GM18519 (cell line): ENCODE measurements around the gene INPP5A.
"Not testable (repeated sequence)": the region's sequence is repeated elsewhere in the genome, so short reads cannot be mapped to it uniquely, and the experiment has no call there.

Source experiments
- ATAC-seq: cut with Tn5 transposase; IDR thresholded peaks from one replicate; pipeline ENCODE4 v1.9.1; 2021; ENCODE audit warnings: mild to moderate bottlenecking, moderate library complexity; ENCODE audit not compliant: unreplicated experiment, low FRiP score

INPP5A gene

DNA sequence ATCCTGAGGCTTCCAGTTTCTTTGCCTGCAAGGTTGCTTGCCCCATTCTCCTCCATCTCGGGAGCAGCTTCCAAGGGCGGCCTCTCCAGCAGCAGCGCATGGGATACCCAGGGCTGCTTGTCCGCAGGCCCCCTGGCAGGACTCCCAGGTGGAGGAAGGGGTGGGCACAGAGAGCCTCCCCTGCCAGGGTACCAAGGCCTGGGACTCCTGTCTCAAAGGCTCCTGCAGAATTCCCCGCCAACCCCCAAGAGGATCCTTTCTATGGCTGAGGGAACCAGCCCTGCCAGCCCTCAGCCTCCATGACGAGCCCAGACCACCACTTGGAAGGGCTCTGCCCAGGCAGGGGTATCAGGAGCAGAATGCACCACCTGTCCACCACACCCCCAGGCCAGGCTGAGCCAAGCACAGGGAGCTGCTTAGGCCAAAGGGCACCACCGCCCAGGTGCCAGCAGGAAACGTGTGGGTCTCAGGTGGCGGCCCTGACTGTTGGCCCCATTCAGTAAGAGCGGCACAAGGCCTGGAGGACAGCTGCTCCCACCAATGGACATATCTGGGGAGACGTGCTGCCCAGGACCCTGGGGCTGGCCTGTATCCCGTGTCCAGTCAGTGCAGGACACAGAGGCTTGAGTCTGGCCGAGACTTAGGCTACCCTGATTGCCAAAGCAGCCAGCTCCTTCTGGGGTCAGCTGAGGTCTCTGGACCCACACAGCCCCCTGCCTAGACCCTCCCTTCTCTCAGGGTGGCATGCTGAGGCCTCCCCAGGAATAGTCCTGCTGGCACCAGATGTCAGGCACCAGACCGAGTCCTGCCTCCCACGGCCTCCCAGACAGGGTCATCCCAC is 33.8 kb upstream of the INPP5A start:
- no peak for ATAC-seq

DNA sequence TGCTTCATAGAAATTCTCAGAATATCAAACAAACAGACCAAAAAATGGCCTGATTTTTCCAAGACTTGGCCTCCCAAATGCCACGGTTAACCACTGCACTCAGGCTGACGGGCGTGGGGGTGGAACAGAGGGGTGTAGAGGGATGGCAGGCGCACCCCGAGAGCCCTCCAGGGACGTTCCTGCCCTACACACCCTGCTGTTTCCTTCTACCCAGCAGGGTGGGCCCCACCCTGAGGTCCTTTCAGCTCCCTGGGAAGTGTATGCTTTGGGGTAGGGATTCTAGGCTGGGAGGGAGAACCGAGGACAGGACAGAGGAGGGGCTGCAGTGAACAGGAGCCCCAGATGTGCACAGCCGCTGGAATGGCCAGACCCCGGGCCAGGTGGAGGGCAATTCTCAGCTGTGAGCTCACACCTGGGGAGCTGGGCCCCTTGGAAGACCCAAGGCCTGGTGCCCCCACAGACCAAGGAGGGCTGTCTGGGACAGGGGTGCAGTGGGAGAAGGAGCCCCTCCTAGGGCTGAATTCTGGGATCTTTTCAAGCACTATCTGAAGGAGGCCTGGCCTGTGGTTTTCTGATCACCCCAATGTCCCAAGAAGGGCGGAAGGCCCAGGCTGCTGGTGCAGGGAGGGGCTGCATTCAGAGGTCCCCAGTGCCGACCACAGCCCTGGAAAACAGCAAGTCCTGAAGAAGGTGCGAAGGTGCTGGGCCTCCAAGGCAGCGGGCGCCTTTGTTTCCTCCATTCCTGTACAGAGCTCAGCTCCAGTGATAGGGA is 32.9 kb upstream of the INPP5A start:
- no peak for ATAC-seq

DNA sequence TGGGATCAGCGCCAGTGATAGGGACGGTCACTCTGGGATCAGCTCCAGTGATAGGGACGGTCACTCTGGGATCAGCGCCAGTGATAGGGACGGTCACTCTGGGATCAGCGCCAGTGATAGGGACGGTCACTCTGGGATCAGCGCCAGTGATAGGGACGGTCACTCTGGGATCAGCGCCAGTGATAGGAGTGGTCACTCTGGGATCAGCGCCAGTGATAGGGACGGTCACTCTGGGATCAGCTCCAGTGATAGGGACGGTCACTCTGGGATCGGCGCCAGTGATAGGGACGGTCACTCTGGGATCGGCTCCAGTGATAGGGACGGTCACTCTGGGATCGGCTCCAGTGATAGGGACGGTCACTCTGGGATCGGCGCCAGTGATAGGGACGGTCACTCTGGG is 32.0 kb upstream of the INPP5A start:
- ATAC-seq, result not testable (repeated sequence)

DNA sequence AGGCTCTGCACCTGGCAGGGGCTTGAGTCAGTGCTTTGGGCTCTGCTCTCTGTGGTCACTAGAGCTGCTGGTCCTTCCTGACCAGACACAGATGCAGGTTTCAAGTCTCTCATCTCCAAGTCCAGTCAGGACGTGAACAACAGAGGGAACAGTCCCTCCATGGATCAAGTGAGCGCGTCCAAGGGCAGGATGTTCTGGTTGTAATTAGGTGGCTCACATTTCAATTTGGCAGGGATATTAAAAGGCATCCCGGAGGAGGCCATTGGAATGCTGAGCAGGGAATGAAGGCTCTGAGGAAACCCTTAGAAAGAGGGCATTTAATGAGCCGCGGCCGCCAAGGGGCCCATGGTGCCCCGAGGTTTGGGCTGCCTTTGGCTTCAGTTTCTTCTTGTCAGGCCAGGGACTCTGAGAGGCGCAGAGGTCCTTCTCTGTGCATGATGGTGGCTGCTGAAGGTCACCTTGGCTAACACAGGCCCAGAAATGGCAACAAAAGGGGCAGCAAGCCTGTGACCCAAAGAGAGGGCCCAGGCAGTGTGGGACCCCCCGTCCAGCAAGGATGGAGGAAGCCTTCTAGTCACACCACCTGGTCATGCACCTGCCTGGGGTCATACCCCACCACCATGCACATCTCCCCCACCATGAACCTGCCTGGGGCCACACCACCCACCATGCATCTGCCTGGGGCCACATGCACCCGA is 30.7 kb upstream of the INPP5A start:
- no peak for ATAC-seq

DNA sequence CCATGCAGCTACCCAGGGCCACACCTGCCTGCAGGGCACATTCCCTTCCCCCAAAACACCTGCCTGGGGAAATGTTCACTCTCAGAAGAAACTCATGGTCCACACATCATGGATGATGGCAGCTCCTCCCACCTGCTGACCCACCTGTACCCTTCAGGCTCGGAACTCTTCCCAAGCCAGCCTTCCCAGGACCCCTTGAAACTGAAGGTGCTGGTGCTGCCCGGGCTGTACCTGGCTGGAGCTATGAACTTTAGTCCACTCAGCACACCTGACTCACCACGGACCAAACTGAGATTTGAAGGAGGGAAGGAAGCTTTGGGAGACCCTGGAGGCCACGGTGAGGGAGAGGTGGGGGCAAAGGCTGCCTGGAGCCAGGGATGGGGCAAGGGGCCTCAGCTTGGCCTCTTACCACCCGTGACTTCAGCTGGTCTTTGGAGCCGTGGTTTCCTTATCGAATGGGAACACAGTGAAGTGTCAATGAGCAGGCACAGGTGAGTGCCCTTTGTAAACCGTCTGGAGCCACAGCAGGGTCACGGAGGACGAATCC is 30.1 kb upstream of the INPP5A start:
- no peak for ATAC-seq

DNA sequence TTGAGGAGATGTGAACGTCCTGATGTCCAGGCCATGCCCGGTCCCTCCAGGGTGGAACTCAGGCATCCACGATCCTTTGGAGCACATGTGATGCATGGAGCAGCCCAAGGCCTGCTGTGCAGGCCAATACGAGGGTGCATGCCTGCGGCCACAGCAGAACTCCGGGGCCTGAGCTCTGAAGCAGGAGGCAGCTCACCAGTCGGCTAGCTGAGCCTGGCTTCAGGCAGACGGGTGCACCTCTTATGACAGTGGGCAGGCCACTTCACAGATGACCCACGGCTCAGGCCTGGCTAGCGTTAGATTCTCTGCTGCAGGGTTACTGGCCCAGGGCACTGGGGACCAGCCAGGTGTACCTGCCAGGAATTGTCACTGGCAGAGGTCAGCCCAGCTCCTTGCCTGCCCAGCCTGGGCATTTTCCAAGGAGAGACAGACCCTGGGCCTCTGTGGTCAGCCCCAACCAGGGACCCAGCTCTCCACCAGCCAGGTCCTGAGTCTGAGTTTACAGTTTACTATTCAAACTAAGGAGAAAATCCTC is 29.6 kb upstream of the INPP5A start:
- ATAC-seq, result no peak

DNA sequence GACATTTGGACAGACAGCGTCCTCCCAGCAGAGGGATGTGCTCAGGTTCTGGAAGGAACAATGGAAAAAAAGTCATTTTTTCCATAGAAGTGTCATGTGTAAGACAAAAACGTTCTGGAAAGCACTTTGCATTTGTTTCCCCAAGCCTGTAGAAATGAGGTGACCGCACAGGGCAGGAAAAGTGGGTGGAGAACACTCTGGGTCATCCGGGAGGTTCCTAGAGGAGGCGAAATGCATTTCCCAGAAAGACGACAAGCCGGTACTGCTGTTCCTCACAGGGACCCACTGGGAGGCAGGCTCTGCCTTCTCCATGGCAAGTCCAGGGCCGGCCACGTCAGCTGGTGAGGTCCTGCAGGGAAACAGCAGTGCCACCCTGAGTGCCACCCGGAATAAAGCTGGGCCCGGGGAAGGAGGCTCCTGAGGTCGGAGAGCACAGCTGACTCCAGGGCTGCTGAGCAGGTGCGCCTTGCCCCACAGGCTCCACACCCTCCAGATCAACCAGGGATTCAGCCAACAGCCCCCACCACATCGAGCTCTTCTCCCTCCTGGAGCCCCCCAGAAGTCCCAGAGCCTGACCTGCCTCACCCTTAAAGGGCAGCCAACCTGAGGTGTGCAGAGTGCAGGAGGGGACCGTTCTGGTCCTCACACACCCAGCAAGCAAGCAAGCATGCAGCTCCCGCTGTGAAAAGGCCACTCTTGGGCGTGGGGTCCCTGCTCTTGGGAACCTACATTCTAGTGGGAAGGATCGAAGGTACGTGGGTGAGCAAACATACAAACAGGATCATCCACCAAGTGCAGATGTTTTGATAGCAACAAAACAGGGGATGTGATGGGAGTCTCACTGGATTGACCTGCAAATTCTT is 28.8 kb upstream of the INPP5A start:
- no peak for ATAC-seq

DNA sequence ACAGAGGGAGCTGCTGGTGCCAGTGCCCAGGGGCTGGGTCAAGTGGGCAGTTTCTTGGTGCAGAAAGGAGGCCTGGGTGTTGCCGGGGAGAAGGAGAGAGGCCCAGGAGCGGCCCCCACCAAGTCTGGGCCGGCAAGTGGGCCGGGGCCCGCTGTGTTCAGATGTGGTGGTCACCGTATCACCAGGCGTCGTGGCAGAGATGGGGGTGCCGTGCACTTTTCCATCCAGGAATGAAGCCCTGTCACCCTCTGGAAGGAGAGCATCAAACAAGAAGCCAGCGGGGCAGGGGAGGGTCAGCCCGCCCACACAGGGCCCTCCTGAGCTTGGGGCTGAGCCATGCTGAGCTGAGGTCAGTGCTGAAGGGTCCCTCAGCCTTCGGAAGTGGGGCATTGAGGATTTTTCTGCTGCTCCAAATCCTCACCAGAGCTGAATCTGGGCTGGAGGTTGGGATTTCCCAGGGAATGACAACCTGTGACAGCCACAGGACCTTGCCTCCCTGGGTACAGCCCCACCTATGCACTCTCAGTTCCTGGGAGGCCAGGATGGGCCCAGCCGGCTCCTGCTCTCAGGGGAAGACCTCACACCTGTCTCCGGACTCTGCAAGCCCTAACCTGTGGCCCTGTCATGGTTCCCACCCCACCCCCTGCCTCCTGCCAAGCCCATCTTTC is 27.9 kb upstream of the INPP5A start:
- ATAC-seq, result no peak

DNA sequence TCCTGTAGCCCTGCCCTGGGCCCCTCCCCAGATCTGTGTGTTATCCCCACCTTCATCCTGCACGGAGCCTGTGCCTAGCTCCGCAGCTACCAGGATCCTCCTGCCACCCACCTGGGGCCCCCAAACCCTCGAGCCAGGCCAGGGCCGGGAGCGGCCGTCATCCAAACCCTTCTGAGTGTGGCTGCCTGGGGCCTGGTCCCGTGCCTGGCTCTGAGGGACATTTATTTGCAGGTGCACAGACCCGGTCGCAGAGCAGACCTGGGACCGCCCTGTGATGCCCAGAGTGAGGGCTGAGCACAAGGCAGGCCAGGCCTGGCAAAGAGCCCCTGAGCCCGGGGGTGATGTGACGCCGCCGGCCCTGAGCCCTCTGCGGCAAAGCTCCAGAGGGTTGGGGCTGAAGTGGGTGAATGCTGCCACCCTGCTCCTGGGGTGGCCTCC is 27.4 kb upstream of the INPP5A start:
- no peak for ATAC-seq

DNA sequence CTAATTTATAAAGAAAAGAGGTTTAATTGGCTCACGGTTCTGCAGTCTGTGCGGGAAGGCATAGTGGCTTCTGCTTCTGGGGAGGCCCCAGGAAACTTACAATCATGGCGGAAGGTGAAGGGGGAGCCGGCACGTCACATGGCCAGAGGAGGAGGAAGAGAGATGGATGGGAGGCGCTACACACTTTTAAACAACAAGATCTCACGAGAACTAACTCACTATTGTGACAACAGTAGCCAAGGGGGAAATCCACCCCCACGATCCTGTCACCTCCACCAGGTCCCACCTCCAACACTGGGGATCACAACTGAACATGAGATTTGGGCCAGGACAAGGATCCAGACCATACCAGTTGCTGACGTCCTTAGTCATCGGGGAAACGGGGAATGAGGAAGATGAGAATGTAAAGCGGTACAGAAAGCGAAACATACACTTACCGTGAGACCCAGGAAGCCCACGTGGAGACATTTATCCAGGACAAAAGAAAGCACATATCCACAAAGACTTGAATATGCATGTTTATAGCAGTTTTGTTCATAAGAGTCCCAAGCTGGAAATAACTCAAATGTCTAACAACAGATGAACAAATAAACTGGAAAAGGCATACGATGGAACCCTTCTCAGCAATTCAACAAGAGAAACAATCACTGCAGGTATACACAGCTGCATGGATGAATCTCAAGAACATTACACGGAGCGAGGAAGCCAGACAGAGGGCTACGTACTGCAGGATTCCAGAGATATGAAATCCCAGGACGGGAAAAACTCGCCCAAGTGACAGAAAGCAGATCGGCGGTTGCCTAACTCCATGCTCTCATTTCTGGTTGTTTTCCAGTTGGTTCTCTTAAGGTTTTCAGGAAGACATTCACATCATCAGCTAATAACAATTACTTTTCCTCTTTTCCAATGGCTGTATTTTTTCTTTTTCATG is 26.2 kb upstream of the INPP5A start:
- ATAC-seq, result no peak

DNA sequence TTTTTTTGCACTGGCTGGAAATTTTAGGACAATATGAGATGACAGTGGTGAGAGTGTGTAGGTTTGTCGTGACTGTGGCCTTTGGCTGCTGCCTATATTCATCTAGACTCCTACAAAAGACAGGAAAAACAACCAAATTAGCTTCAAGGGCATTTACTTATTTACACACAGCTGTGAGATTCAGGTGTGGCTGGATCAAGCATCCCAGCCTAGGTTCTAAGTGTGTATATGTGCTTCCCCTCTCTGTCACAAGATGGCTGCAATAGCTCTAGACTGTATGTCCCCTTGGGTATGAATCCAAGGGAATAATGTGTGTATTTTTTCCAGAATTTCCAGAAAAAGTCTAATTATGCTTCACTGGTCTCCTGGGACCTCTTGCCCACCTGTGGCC is 25.5 kb upstream of the INPP5A start:
- no peak for ATAC-seq

DNA sequence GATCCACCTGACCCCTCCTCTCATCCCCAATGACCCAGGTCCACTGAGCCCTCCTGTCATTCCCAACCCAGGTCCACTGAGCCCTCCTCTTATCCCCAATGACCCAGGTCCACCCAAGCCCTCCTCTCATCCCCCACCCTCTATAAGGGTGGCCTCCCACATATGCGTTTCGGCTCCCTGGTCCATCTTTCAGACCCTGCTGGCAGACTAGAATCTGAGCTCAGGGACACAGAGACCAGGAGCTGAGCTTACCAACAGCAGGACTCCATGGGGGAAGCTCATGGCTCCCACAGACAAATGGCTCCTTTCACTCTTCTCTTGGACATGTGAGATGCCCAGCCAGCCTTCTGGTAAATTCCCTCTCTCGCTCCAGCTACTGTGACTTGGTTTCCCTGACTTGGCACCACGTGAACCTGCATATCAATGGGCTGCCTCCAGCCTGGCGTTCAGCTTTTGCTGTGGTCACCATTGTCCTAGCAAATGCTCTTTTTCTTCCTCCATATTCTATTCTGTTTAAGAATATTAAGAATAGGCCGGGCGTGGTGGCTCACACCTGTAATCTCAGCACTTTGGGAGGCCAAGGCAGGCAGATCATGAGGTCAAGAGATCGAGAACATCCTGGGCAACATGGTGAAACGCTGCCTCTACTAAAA is 24.8 kb upstream of the INPP5A start:
- ATAC-seq, result no peak

DNA sequence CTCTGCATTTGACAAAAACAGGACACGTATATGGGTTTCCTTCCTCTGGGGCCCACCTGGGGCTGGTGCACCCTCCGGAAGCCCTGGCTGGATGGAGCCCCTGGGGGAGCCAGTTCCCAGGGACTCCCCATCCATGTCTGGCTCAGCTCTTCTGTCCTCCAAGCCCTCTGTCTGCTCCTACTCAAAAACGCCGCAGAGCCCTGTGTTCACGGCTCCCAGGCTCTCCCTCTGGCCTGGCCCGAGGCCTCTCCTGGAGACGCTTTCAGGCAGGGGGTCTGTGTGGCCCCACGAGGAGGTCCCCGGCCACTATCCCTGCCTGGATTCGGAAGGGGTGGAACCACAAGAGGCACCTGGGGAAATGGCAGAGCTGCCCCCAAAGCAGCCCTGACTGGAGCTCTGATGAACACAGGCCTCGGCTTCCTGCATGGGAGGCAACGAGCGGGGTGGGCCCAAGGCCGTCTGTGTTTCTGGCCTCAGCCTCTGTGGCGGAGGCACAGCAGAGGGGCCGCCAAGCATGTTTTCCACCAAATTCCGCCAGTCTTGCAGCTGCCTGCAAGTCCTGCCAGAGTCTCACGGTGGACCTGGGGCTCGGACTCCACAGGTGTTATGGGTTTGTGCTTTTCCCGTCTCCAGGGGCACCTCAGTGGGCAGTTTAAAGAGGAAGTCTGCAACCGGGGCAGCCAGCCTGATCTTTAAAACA is 22.6 kb upstream of the INPP5A start:
- ATAC-seq, result no peak

DNA sequence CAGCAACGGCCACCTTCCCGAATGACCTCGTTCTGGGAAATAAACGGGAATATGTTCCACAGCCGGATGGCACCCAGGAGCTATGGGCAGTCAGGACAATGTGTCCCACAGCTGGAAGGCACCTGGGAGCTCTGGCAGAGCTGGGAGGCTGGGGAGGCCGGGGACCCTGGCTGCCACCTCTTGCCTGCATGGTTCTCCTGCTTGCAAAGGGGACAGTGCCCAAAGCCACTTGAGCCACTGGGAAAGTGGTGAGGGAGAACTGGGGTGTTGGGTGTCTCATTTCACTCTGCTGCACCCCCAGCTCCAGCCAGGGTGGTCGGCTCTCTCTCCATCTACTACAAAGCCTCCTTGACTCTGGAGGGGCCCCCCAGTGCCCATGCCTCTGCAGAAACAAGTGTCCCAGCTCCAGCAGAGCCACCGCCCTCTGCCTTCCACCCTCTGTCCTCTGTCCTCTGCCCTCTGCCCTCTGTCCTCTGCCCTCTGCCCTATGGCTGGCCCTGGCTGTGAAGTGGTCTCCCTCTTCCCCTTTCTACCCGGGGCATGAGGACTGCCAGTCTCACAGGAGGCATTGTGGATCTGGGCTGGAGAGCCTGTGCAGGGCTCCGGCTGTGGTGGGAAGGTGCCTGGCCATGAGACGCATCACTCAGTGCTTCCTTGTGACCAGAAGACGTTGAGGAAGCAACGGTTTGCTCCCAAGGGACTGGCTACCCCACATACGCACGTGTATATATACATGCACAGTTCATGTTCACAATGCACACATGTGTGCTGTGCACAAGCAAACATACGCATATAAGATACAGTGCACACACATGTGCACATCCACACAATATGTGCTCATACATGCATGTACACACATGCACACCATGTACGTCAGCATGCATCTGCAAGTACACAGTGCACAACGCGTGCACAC is 21.5 kb upstream of the INPP5A start:
- no peak for ATAC-seq

DNA sequence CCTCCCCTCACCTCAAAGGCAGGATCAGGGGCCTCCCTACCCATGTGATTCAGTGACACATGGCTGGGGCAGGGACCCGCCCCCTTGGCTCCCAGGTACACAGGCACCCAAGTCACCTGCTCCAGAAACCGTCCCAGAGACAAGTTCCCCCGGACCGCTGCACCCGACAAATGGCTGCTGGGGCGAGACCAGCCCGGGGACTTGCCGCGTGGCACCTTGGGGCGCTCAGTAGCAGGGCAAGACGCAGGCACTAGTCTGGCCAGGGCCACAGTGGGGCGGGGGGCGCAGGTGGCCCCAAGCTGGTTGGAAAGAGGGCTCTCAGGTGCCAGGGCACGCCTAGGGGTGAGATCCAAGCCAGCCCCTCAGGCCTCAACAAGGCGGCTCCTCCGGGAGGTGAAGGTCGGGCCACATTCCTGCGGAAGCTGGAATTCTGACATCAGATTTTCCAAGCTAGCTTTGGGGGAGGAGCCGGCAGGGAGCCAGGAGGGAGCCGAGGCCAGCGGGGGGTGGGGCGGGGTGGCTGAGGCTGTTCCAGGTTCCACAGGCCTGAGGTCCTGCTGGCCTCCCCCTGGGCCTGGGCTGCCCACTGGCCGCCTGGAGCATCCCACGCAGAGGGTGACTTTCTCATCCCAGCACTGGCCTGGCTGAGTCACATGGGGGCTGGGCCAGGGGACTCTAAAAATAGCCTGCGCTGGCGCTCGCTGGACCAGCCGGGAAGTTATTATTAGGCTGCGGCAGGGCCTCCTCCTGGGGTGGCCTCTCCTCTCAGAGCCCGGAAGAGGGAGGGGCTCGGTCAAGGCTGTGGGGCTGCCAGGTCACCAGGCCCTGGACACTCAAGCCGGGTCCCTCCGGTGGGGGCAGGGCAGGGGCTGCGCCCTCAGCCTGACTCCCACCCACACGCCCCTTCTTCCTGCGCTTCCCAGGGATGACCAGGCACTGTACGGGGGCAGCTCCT is 20.5 kb upstream of the INPP5A start:
- ATAC-seq, result no peak
